HG03060 (cell line): ENCODE data around the gene RAET1L.
"Not testable (repeated sequence)": the region's sequence is repeated elsewhere in the genome, so short reads cannot be mapped to it uniquely, and the experiment has no call there.

Source experiments
- ATAC-seq: cut with Tn5 transposase; IDR thresholded peaks from one replicate; pipeline ENCODE4 v1.9.1; 2021; ENCODE audit warnings: low read depth, moderate number of reproducible peaks; ENCODE audit not compliant: unreplicated experiment

Gene RAET1L

GRCh38 chr6:149999636-150000035, 25.7 kb downstream of the RAET1L start:
- no peak for ATAC-seq

DNA sequence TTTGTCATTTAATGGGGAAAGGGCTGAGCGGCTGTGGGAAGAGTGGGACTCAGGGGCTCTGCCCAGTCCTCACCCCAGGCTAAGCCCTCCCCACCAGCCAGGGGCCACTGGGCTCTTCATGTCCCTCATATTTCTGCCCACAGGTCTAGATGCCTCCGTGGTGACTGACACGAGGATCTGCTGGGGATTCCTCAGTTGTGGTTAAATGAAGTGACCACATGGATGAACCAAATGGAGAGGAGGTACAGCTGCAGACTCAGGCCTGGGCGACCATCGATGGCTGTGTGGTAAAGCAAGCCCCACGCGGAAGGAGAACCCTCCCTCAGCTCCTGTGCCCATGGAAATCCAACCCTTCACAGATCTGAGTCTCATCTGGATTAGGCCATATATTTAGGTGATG, 29.4 kb downstream of the RAET1L start:
- no peak for ATAC-seq

- no peak for ATAC-seq
Measured at GRCh38 chr6:149995235-149995750, 30.0 kb downstream of the RAET1L start.

- ATAC-seq, result no peak
Measured at GRCh38 chr6:149991838-149992237, 33.5 kb downstream of the RAET1L start.

- ATAC-seq, result not testable (repeated sequence)
Measured at GRCh38 chr6:149991472-149991795, 33.9 kb downstream of the RAET1L start.

- no peak for ATAC-seq
Measured at GRCh38 chr6:149990661-149991471, 34.5 kb downstream of the RAET1L start.

DNA sequence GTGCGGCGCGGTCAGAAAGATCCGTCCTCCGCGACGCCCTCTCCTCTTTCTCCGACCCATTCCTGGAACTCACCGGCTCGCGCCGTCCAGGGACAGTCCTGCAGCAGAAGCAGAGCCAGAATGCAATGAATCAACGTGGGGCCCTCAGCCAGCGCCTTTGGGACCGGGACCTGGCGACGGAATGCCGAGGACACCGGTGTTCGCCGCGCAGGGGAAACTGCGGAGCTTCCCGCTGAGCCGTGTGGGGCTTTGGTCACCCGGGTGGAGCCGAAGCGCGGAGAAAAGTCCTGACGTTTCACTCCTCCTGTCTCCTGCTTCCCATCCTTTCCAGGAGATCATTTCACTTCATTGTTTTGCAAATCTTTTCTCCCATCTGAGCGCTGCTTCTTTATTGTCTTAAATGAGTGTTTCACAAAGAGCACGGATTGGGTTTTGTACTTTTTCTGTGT, 35.1 kb downstream of the RAET1L start:
- ATAC-seq, result no peak

GRCh38 chr6:149988550-149989346, 36.6 kb downstream of the RAET1L start:
- ATAC-seq, result no peak

DNA sequence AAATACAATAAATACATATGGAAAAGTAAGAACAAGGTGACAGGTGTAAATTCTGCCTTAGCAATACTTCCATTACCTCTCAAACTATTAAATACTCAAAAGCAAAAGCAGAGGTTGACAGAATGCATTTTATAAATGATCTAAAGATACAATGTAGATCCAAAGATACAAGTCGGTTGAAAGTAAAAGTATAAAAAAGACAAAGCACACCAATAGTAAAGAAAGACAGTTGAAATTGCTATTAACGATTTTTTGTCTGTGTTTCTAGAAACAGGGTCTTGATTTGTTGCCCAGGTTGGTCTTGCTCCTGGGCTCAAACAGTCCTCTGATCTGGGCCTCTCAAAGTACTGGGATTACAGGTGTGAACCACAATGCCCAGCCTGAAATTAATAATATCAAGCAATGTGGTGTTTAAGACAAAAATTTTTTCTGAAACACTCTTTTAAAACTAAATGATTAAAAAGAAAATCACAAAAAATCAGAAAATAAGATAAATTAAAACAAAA, 37.7 kb downstream of the RAET1L start:
- no peak for ATAC-seq

GRCh38 chr6:149985481-149985937, 39.8 kb downstream of the RAET1L start:
- no peak for ATAC-seq

GRCh38 chr6:149984773-149985172, 40.6 kb downstream of the RAET1L start:
- ATAC-seq, result no peak

- no peak for ATAC-seq
Measured at GRCh38 chr6:149983145-149983544, 42.2 kb downstream of the RAET1L start.

- no peak for ATAC-seq
Measured at GRCh38 chr6:149979293-149979692, 46.0 kb downstream of the RAET1L start.

DNA sequence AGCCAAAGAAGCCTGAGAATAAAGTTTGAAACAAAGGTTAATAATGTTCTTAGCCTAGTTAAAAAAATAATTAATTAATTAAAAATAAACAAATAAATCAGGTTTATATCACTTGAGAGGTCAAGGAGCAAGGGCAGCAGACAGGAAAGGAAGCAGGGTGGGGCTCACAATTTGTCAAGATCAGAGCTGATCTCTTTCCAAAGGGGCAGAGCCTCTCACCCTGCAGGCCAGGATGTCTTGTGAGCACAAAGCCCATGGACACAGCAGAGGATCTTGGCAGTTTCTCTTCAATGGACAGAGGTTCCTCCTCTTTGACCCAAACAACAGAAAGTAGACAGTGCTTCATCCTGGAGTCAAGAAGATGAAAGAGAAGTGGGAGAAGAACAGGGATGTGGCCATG, 46.7 kb downstream of the RAET1L start:
- ATAC-seq, result no peak

GRCh38 chr6:149977221-149977620, 48.1 kb downstream of the RAET1L start:
- no peak for ATAC-seq

- no peak for ATAC-seq
Measured at GRCh38 chr6:149975400-149975799, 49.9 kb downstream of the RAET1L start.

- ATAC-seq, result no peak
Measured at GRCh38 chr6:149974825-149975224, 50.5 kb downstream of the RAET1L start.

GRCh38 chr6:149974394-149974793, 50.9 kb downstream of the RAET1L start:
- ATAC-seq, result not testable (repeated sequence)

DNA sequence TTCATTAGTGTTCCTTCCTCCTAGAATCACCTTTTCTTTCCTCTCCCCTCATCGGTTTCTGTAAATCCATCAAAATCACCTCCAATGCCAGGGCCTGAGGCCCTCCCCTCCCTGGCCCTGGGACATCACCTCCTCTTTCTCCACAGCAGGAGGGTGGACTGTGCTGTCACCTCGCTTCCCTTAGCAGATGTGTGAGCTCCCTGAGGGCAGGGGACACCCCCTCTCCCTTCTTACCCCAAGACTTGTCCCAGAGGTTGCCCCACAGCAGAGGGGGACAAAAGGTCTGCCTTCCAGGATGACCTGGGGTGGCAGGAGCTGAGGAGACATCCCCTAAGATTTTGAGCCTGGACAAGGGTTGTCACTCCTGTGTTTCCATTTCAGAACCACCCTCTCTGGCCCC, 55.7 kb downstream of the RAET1L start:
- no peak for ATAC-seq

GRCh38 chr6:149968909-149969308, 56.4 kb downstream of the RAET1L start:
- ATAC-seq, result not testable (repeated sequence)
